ENCODE results near the gene CA11. TPM values are rescaled to one million over a fixed set of nuclear protein-coding genes. Genes with fewer than 3 reads are reported as not detected.

The CA11 gene
- total and polyA plus RNA-seq, 9 of the 15 experiments (the other 6 are each of a cell fraction or from before 2014, with no cell fraction given): 2.9 to 19.9 (median 8.3) TPM

DNA sequence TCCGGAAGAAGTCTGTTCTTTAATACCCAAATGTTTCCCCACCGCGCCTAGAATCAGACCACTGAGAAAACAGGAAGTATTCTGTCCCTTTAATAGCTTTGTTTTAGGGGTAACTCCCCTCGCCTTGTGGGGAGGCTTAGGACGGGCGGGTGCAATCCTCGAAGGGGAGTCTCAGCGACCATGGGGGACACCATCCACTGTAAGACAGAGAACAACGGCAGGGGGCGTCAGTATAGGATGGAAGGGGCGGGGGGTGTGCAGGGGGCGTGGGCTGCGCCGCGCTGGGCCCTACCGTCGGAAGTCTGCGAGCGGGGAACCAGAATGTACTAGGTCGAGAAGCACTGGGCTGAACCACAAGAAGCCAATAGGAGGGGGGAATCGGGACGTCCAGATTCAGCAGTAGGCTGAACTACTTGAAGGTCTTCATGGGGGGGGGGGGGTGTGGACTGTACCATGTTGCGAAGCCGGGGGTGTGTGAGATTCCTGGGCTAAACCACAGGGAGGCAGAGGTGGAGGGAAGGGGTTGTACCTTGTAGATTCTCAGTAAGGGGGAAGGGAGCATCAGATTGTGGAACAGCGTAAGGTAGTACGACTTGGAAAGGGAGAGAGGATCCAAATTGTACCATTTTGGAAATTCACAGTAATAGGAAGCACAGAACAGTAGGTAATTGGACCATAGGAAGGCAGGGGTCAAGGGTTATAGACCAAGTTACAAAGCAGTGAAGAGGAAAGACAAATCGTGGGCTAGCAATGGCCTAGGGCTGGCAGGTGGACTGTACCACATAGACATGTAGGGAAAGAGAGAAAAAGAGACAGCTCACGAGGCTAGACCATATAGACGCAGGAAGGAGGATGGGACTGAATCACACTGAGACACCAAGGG, 7.8 kb downstream of the CA11 start (continued):
- TF ChIP-seq, protein P1, sequence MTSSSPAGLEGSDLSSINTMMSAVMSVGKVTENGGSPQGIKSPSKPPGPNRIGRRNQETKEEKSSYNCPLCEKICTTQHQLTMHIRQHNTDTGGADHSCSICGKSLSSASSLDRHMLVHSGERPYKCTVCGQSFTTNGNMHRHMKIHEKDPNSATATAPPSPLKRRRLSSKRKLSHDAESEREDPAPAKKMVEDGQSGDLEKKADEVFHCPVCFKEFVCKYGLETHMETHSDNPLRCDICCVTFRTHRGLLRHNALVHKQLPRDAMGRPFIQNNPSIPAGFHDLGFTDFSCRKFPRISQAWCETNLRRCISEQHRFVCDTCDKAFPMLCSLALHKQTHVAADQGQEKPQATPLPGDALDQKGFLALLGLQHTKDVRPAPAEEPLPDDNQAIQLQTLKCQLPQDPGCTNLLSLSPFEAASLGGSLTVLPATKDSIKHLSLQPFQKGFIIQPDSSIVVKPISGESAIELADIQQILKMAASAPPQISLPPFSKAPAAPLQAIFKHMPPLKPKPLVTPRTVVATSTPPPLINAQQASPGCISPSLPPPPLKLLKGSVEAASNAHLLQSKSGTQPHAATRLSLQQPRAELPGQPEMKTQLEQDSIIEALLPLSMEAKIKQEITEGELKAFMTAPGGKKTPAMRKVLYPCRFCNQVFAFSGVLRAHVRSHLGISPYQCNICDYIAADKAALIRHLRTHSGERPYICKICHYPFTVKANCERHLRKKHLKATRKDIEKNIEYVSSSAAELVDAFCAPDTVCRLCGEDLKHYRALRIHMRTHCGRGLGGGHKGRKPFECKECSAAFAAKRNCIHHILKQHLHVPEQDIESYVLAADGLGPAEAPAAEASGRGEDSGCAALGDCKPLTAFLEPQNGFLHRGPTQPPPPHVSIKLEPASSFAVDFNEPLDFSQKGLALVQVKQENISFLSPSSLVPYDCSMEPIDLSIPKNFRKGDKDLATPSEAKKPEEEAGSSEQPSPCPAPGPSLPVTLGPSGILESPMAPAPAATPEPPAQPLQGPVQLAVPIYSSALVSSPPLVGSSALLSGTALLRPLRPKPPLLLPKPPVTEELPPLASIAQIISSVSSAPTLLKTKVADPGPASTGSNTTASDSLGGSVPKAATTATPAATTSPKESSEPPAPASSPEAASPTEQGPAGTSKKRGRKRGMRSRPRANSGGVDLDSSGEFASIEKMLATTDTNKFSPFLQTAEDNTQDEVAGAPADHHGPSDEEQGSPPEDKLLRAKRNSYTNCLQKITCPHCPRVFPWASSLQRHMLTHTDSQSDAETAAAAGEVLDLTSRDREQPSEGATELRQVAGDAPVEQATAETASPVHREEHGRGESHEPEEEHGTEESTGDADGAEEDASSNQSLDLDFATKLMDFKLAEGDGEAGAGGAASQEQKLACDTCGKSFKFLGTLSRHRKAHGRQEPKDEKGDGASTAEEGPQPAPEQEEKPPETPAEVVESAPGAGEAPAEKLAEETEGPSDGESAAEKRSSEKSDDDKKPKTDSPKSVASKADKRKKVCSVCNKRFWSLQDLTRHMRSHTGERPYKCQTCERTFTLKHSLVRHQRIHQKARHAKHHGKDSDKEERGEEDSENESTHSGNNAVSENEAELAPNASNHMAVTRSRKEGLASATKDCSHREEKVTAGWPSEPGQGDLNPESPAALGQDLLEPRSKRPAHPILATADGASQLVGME (CRISPR knock-in tag; IDR thresholded peaks at IDR 0.05): no peak
- TF ChIP-seq HDGF (IDR thresholded peaks at IDR 0.05): peak; percentile 97
- TF ChIP-seq, protein P2, sequence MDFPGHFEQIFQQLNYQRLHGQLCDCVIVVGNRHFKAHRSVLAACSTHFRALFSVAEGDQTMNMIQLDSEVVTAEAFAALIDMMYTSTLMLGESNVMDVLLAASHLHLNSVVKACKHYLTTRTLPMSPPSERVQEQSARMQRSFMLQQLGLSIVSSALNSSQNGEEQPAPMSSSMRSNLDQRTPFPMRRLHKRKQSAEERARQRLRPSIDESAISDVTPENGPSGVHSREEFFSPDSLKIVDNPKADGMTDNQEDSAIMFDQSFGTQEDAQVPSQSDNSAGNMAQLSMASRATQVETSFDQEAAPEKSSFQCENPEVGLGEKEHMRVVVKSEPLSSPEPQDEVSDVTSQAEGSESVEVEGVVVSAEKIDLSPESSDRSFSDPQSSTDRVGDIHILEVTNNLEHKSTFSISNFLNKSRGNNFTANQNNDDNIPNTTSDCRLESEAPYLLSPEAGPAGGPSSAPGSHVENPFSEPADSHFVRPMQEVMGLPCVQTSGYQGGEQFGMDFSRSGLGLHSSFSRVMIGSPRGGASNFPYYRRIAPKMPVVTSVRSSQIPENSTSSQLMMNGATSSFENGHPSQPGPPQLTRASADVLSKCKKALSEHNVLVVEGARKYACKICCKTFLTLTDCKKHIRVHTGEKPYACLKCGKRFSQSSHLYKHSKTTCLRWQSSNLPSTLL (IDR thresholded peaks at IDR 0.05): 0 out of 2 replicates have a peak, but pooled peaks have one; percentile 49
- TF ChIP-seq ZNF79 (CRISPR knock-in tag; IDR thresholded peaks at IDR 0.05; ENCODE audit: low read depth): no peak
- no peak for TF ChIP-seq ZNF274 (IDR thresholded peaks at IDR 0.05; ENCODE audit: borderline replicate concordance, low read depth, low read length)
- peak; percentile 16; the same call in 1 of the 2 replicates for TF ChIP-seq GABPB1 (CRISPR knock-in tag; IDR thresholded peaks at IDR 0.05)
- no peak for TF ChIP-seq MGA (IDR thresholded peaks at IDR 0.05)

Data from K562 (cell line).